AG04450 (cell line): ENCODE measurements around the gene LRMDA. TPM values are rescaled to one million over a fixed set of nuclear protein-coding genes. Genes with fewer than 3 reads are reported as not detected.

Source experiments
- CTCF ChIA-PET: fragments of 300-600, 350-600 bp; formaldehyde crosslinking; extraction: SDS; loops from one replicate; lab custom pipeline; 2022; ENCODE audit warnings: antibody characterized with exemption, inconsistent platforms; lab: Charles Lee
- POLR2A ChIA-PET: fragments of 350-600 bp; formaldehyde crosslinking; extraction: SDS; loops from one replicate; lab custom pipeline; 2021; ENCODE audit warnings: antibody characterized with exemption, inconsistent platforms; lab: Yijun Ruan, JAX
- DNase-seq: peaks from one replicate; pipeline ENCODE4 v3.0.0-alpha.2; 2011; ENCODE audit warnings: low read depth, low spot score
- H3K27ac ChIP-seq: one replicate; pipeline ENCODE4 v1.5.1; 2012; ENCODE audit warnings: low read depth, low read length, control low read depth
- H3K27me3 ChIP-seq: one replicate; pipeline ENCODE4 v1.6.0; 2012; ENCODE audit warnings: low read length; ENCODE audit not compliant: control insufficient read depth, insufficient read depth
- H3K4me3 ChIP-seq: 2 replicates; pipeline ENCODE4 v1.5.1; 2011; ENCODE audit warnings: mild to moderate bottlenecking, low read depth, low read length, control low read depth
- H3K9me3 ChIP-seq: 2 replicates; pipeline ENCODE4 v1.5.1; 2012; ENCODE audit warnings: low read length; ENCODE audit not compliant: control insufficient read depth, insufficient read depth
- CTCF ChIP-seq: IDR thresholded peaks from 2 replicates; pipeline ENCODE4 v1.5.1; 2011; ENCODE audit warnings: low read depth, low read length, control low read depth, inconsistent platforms
- polyA plus RNA-seq: library from polyadenylated mRNA; depleted of rRNA; stranded (reverse); fragments of >200 nt; gene quantifications from 2 replicates; pipeline ENCODE4 v1.2.3, GENCODE V29; 2011

Gene LRMDA
- polyA plus RNA-seq, 1 experiment: 0.12 TPM

- H3K27me3 ChIP-seq: peaks cover 7% of the 10 kb centered on the region
- no peak overlapping the region for H3K4me3 ChIP-seq
- H3K9me3 ChIP-seq: no peaks in the 10 kb centered on the region
- ChIA-PET CTCF (no interaction called here), POLR2A (no interaction called here)
- DNase-seq: no peak
- H3K27ac ChIP-seq: no peak overlapping the region
- TF ChIP-seq CTCF: no peak
Measured at GRCh38 chr10:75773813-75774782, 342.7 kb downstream of the LRMDA start.

GRCh38 chr10:75774783-75775490, 343.5 kb downstream of the LRMDA start:
- POLR2A ChIA-PET: no interaction called here
- TF ChIP-seq CTCF: no peak
- DNase-seq: no peak
- Histone ChIP-seq H3K27ac (no peak overlapping the region), H3K4me3 (no peak overlapping the region), H3K27me3 (peaks cover 7% of the 10 kb centered on the region), H3K9me3 (no peaks in the 10 kb centered on the region)
- CTCF ChIA-PET: no interaction called here

- ChIA-PET CTCF (interaction anchor here (1.6 kb wide), 1 partner anchor 260 kb away, joined by 3 read pairs; no protein-coding TSS in a partner anchor), POLR2A (no interaction called here)
- Histone ChIP-seq H3K9me3 (no peaks in the 10 kb centered on the region), H3K27ac (no peak overlapping the region), H3K27me3 (peaks cover 7% of the 10 kb centered on the region), H3K4me3 (no peak overlapping the region)
- DNase-seq: no peak
- TF ChIP-seq CTCF: no peak
Measured at GRCh38 chr10:75776738-75777504, 345.5 kb downstream of the LRMDA start.

- no peak overlapping the region for H3K4me3 ChIP-seq
- ChIA-PET POLR2A (no interaction called here), CTCF (no interaction called here)
- TF ChIP-seq CTCF: no peak
- DNase-seq: no peak
- no peaks in the 10 kb centered on the region for H3K9me3 ChIP-seq
- H3K27ac ChIP-seq: no peak overlapping the region
- peaks cover 7% of the 10 kb centered on the region for H3K27me3 ChIP-seq
Measured at GRCh38 chr10:75778665-75779064, 347.2 kb downstream of the LRMDA start.
